Liver (tissue), 3 donors: Measurements from ENCODE around the gene UBE2D2.

Experiments used
- ATF3 ChIP-seq: IDR thresholded peaks from 2 replicates; pipeline ENCODE4 v1.6.1; 2016; ENCODE audit warnings: antibody characterized with exemption
- EGR1 ChIP-seq, 2 donors: IDR thresholded peaks; 2 replicates each; pipeline ENCODE4 v1.6.1; 2016 to 2018; ENCODE audit warnings: antibody characterized with exemption in 2 of 2, low read depth in 2 of 2
- FOXA1 ChIP-seq: IDR thresholded peaks from 2 replicates; pipeline ENCODE4 v1.6.1; 2016; ENCODE audit warnings: antibody characterized with exemption
- FOXA2 ChIP-seq: IDR thresholded peaks from 2 replicates; pipeline ENCODE4 v1.6.1; 2016; ENCODE audit warnings: antibody characterized with exemption
- JUND ChIP-seq, 2 donors: IDR thresholded peaks; 2 replicates each; pipeline ENCODE4 v1.6.1; 2016; ENCODE audit warnings: antibody characterized with exemption in 2 of 2
- MAX ChIP-seq: IDR thresholded peaks from 2 replicates; pipeline ENCODE4 v1.6.1; 2016; ENCODE audit warnings: antibody characterized with exemption
- RAD21 ChIP-seq, 2 donors: IDR thresholded peaks; 2 replicates each; pipeline ENCODE4 v1.6.1; 2016; ENCODE audit warnings: antibody characterized with exemption in 2 of 2, mild to moderate bottlenecking in 2 of 2
- RXRA ChIP-seq, 2 donors: IDR thresholded peaks; 2 replicates each; pipeline ENCODE4 v1.6.1; 2017 to 2018; ENCODE audit warnings: antibody characterized with exemption in 2 of 2, mild to moderate bottlenecking in 1 of 2
- TAF1 ChIP-seq: conservative IDR thresholded peaks from 2 replicates; pipeline ENCODE4 v1.6.1; 2016; ENCODE audit warnings: antibody characterized with exemption, mild to moderate bottlenecking
- YY1 ChIP-seq: IDR thresholded peaks from 2 replicates; pipeline ENCODE4 v1.6.1; 2016; ENCODE audit warnings: antibody characterized with exemption, mild to moderate bottlenecking
- TF ChIP-seq, protein P1 (sequence below): fragments of 150-350 bp; IDR thresholded peaks from 2 replicates; pipeline ENCODE4 v1.5.1; 2017; ENCODE audit warnings: improper control_type of control experiment, low read depth, low read length; ENCODE audit not compliant: missing input control
- donor health status: healthy.
- donor health status: healthy.

DNA sequence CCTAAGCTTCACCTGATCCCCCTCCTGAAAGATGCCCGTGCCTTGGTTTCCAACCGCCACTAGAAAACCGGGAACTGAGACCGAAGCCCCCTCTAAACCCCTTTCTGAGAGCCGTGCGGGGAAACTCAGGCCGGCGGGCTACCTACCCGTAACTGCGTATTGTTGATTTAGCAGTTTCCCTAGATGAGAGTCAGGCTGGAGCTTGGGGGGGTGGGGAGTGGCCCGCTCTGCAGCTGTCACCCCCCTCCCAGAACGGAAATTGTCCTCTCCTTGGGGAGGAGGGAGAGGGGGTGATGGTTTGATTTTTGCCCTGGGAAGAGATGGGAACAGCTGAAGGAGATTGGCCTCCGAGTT lies 89.5 kb downstream of the UBE2D2 start:
- TF ChIP-seq JUND (IDR thresholded peaks at IDR 0.05) (no peak), ATF3 (no peak), FOXA1 (no peak), MAX (no peak), RAD21 (IDR thresholded peaks at IDR 0.05) (no peak), FOXA2 (no peak), RXRA (IDR thresholded peaks at IDR 0.05) (no peak), YY1 (no peak), EGR1 (IDR thresholded peaks at IDR 0.05; ENCODE audit: low read depth in 2 of 2) (no peak), TAF1 (no peak)
- TF ChIP-seq, protein P1, sequence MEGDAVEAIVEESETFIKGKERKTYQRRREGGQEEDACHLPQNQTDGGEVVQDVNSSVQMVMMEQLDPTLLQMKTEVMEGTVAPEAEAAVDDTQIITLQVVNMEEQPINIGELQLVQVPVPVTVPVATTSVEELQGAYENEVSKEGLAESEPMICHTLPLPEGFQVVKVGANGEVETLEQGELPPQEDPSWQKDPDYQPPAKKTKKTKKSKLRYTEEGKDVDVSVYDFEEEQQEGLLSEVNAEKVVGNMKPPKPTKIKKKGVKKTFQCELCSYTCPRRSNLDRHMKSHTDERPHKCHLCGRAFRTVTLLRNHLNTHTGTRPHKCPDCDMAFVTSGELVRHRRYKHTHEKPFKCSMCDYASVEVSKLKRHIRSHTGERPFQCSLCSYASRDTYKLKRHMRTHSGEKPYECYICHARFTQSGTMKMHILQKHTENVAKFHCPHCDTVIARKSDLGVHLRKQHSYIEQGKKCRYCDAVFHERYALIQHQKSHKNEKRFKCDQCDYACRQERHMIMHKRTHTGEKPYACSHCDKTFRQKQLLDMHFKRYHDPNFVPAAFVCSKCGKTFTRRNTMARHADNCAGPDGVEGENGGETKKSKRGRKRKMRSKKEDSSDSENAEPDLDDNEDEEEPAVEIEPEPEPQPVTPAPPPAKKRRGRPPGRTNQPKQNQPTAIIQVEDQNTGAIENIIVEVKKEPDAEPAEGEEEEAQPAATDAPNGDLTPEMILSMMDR, result no peak
